Neural cell (in vitro differentiated cells): ENCODE measurements around the gene POU6F2. TPM values are rescaled to one million over a fixed set of nuclear protein-coding genes. Genes with fewer than 3 reads are reported as not detected.

Experiments used
- H2AFZ ChIP-seq: fragments of 200-600, 300-800 bp; sonication (generic), shearing (Covaris generic); 2 replicates; pipeline ENCODE4 v1.6.0; 2014; ENCODE audit warnings: low read depth, mild to moderate bottlenecking, antibody characterized with exemption, low read length, moderate library complexity
- H3F3A ChIP-seq: fragments of 200-600 bp; shearing (Covaris generic); 2 replicates; pipeline ENCODE4 v1.6.1; 2016; ENCODE audit warnings: mild to moderate bottlenecking, moderate library complexity, mixed read lengths, antibody characterized with exemption, low read length; ENCODE audit not compliant: insufficient read depth, poor library complexity, severe bottlenecking
- H3K27ac ChIP-seq: fragments of 200-600, 300-800 bp; sonication (generic), shearing (Covaris generic); 2 replicates; pipeline ENCODE4 v1.5.1; 2014; ENCODE audit warnings: mild to moderate bottlenecking, low read length, moderate library complexity
- H3K27me3 ChIP-seq: fragments of 300-800, 200-600 bp; sonication (generic), shearing (Covaris generic); 2 replicates; pipeline ENCODE4 v1.6.0; 2014; ENCODE audit warnings: mild to moderate bottlenecking, low read depth, low read length, moderate library complexity; ENCODE audit not compliant: insufficient read depth
- H3K36me3 ChIP-seq: fragments of 300-800, 200-600 bp; sonication (generic), shearing (Covaris generic); 2 replicates; pipeline ENCODE4 v1.5.1; 2014; ENCODE audit warnings: mild to moderate bottlenecking, antibody characterized with exemption, low read length, moderate library complexity; ENCODE audit not compliant: insufficient read depth
- H3K4me2 ChIP-seq: fragments of 300-800, 200-600 bp; sonication (generic), shearing (Covaris generic); 2 replicates; pipeline ENCODE4 v1.6.0; 2014; ENCODE audit warnings: mild to moderate bottlenecking, low read length
- H3K4me3 ChIP-seq: fragments of 300-800, 200-600 bp; sonication (generic), shearing (Covaris generic); 2 replicates; pipeline ENCODE4 v1.5.1; 2014; ENCODE audit warnings: mild to moderate bottlenecking, low read length, moderate library complexity
- H3K79me2 ChIP-seq: fragments of 200-600 bp; shearing (Covaris generic); replicated peaks from 2 replicates; pipeline ENCODE4 v1.6.0; 2014; ENCODE audit warnings: mild to moderate bottlenecking, low read length, moderate library complexity; ENCODE audit not compliant: insufficient read depth
- H3K9ac ChIP-seq: fragments of 300-800, 200-600 bp; sonication (generic), shearing (Covaris generic); 2 replicates; pipeline ENCODE4 v1.6.1; 2016; ENCODE audit warnings: mild to moderate bottlenecking, low read length, mixed read lengths
- H3K9me2 ChIP-seq: fragments of 200-600 bp; shearing (Covaris generic); 2 replicates; pipeline ENCODE4 v1.6.1; 2016; ENCODE audit warnings: mild to moderate bottlenecking, low read length, mixed read lengths; ENCODE audit not compliant: insufficient read depth
- H3K9me3 ChIP-seq: fragments of 200-600, 300-800 bp; sonication (generic), shearing (Covaris generic); 2 replicates; pipeline ENCODE4 v1.6.1; 2016; ENCODE audit warnings: mild to moderate bottlenecking, mixed run types, low read length, moderate library complexity, mixed read lengths
- H4K20me1 ChIP-seq: fragments of 200-600 bp; shearing (Covaris generic); 2 replicates; pipeline ENCODE4 v1.6.1; 2016; ENCODE audit warnings: mild to moderate bottlenecking, mixed run types; ENCODE audit not compliant: insufficient read depth
- CTCF ChIP-seq: fragments of 450-650 bp; IDR thresholded peaks from 2 replicates; pipeline ENCODE4 v1.5.1; 2014; ENCODE audit warnings: antibody characterized with exemption, mild to moderate bottlenecking, moderate library complexity; ENCODE audit not compliant: poor library complexity, severe bottlenecking
- EP300 ChIP-seq: fragments of 450-650 bp; conservative IDR thresholded peaks from 2 replicates; pipeline ENCODE4 v1.6.1; 2014; ENCODE audit warnings: antibody characterized with exemption, mild to moderate bottlenecking, moderate library complexity; ENCODE audit not compliant: poor library complexity, severe bottlenecking
- EZH2 ChIP-seq: fragments of 200-600, 300-800 bp; shearing (Covaris generic), sonication (generic); IDR thresholded peaks from 2 replicates; pipeline ENCODE4 v1.6.1; 2014; ENCODE audit warnings: antibody characterized with exemption, low read length, borderline replicate concordance, mild to moderate bottlenecking; ENCODE audit not compliant: insufficient read depth, poor library complexity, severe bottlenecking
- MXI1 ChIP-seq: fragments of 450-650 bp; conservative IDR thresholded peaks from 2 replicates; pipeline ENCODE4 v1.6.1; 2014; ENCODE audit warnings: antibody characterized with exemption, mild to moderate bottlenecking; ENCODE audit not compliant: poor library complexity, severe bottlenecking
- POLR2AphosphoS5 ChIP-seq: IDR thresholded peaks from 2 replicates; pipeline ENCODE4 v1.6.1; 2012
- RAD21 ChIP-seq: fragments of 450-650 bp; conservative IDR thresholded peaks from 2 replicates; pipeline ENCODE4 v1.6.1; 2014; ENCODE audit warnings: antibody characterized with exemption, mild to moderate bottlenecking, moderate library complexity
- REST ChIP-seq: IDR thresholded peaks from 2 replicates; pipeline ENCODE4 v1.6.1; 2012; ENCODE audit warnings: borderline replicate concordance
- SMC3 ChIP-seq: fragments of 450-650 bp; conservative IDR thresholded peaks from 2 replicates; pipeline ENCODE4 v1.6.1; 2014; ENCODE audit warnings: antibody characterized with exemption, mild to moderate bottlenecking, moderate library complexity; ENCODE audit not compliant: poor library complexity
- TAF1 ChIP-seq: IDR thresholded peaks from 2 replicates; pipeline ENCODE4 v1.6.1; 2012; ENCODE audit warnings: low read depth
- polyA plus RNA-seq: library from polyadenylated mRNA; depleted of rRNA; stranded (reverse); fragments of >200 nt; gene quantifications from 2 replicates; pipeline ENCODE4 v1.2.3, GENCODE V29; 2014

The POU6F2 gene
- polyA plus RNA-seq, 1 donor from 2014 or later: 2.8 TPM

- Histone ChIP-seq H3F3A (no peaks in the 10 kb centered on the region), H4K20me1 (no peaks in the 10 kb centered on the region), H3K4me3 (peak overlapping the region; percentile 44), H3K4me2 (peak overlapping the region; percentile 38), H3K9ac (peak overlapping the region; percentile 11), H3K27me3 (no peaks in the 10 kb centered on the region), H3K36me3 (no peaks in the 10 kb centered on the region), H3K9me3 (no peaks in the 10 kb centered on the region), H3K79me2 (no peaks in the 10 kb centered on the region), H3K27ac (peak overlapping the region; percentile 69), H2AFZ (no peak overlapping the region), H3K9me2 (no peaks in the 10 kb centered on the region)
- TF ChIP-seq CTCF: no peak
- TF ChIP-seq RAD21: no peak
- peak; percentile 90 for TF ChIP-seq EP300
- peak; percentile 71 for TF ChIP-seq REST
- TF ChIP-seq TAF1: no peak
- TF ChIP-seq EZH2: no peak
- no peak for TF ChIP-seq MXI1
- TF ChIP-seq POLR2AphosphoS5: peak; percentile 68
- peak; percentile 15 for TF ChIP-seq SMC3
Observed at GRCh38 chr7:39125846-39126245, 148.1 kb downstream of the POU6F2 start.

- Histone ChIP-seq H3K4me2 (no peak overlapping the region), H3K36me3 (no peaks in the 10 kb centered on the region), H3K79me2 (no peaks in the 10 kb centered on the region), H4K20me1 (no peaks in the 10 kb centered on the region), H3K4me3 (no peak overlapping the region), H3K9me3 (no peaks in the 10 kb centered on the region), H2AFZ (no peak overlapping the region), H3K27ac (peak overlapping the region; percentile 69), H3K9ac (no peak overlapping the region), H3F3A (no peaks in the 10 kb centered on the region), H3K27me3 (no peaks in the 10 kb centered on the region), H3K9me2 (no peaks in the 10 kb centered on the region)
- TF ChIP-seq RAD21 (no peak), EZH2 (no peak), REST (no peak), POLR2AphosphoS5 (no peak), MXI1 (no peak), EP300 (no peak), CTCF (no peak), SMC3 (no peak), TAF1 (no peak)
Observed at GRCh38 chr7:39127058-39127457, 149.3 kb downstream of the POU6F2 start.
